ENCODE results near the gene SLC16A5.
"Not testable (repeated sequence)": the region's sequence is repeated elsewhere in the genome, so short reads cannot be mapped to it uniquely, and the experiment has no call there.

Gene SLC16A5

GRCh38 chr17:75064460-75064859 is 23.3 kb upstream of the SLC16A5 start:
- DNase-seq (ENCODE audit: low read depth in 2 of 2) = no peak

GRCh38 chr17:75064867-75065561 is 22.7 kb upstream of the SLC16A5 start:
- no peak for DNase-seq (ENCODE audit: low read depth in 2 of 2)

DNA sequence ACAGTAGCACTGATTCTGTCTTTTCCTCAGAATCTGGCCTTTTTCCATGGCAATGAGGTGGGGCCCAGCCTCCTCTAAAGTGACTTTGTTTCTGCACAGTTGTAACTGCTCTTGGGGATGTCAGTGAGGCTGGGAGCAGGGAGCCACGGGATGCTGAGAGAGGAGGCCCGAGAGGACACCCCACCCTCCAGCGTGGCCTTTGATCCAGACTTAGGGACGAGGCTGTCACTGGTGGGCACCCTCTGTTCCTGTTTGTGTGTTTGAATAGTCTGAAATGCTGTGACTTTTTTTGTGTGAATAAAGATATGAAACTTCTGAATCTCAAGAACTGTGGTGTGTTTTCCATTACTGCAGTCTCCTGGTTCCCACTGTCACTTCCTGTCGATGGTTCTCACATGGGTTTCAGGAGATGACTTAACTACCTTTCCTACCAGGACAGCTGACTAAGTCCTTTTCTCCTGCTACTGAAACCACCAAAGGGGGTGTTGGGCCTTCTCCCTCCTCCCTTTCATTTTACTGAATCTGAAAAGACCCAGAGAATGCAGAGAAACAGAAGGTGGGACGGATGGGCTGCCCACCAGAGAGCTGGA is 22.1 kb upstream of the SLC16A5 start:
- no peak for DNase-seq (ENCODE audit: low read depth in 2 of 2)

DNA sequence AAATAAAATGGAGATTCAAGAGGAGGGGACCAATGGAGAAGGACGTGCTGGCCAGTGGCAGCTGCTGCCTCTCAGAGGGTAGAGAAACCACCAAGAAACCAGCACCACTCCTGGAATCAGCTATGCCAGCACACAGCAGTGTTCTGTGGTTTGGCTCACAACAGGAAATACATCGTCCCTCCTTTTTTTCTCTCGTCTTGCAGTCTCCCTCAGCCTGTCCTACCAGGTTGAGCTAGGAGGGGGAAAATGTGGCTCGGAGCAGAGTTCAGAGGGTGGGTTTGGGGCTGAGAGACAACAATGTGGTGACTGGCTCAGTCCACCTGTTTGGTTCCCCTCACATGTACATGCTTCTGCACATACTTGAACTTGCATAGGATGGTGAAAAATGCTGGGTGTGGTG is 19.9 kb upstream of the SLC16A5 start:
- no peak for DNase-seq (ENCODE audit: low read depth in 2 of 2)

GRCh38 chr17:75068750-75069149 is 19.0 kb upstream of the SLC16A5 start:
- no peak for DNase-seq (ENCODE audit: low read depth in 2 of 2)

DNA sequence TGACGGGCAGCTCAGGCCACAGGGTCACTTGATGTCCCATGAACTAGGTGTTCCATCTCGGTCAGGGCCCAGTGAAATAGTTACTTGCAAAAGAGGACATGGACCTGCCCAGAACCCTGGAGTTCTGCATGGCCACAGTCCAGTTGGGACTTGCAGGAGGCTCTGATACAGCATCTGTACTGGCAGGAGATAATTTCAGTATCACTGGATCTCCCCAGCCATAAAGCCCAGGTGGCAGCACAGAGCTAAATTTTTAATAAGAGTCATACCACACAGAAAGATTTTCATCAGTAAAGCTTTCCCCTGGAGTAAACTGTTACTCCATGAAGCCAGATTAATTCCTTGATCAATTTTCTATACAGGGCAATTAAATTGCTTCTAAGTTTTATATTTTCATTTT is 18.0 kb upstream of the SLC16A5 start:
- no peak for DNase-seq (ENCODE audit: low read depth in 2 of 2)

- not testable (repeated sequence) for DNase-seq (ENCODE audit: low read depth in 2 of 2)
Measured at GRCh38 chr17:75071478-75072271, 16.1 kb upstream of the SLC16A5 start.

GRCh38 chr17:75072909-75073308 is 14.8 kb upstream of the SLC16A5 start:
- DNase-seq (ENCODE audit: low read depth in 2 of 2) = not testable (repeated sequence)

DNA sequence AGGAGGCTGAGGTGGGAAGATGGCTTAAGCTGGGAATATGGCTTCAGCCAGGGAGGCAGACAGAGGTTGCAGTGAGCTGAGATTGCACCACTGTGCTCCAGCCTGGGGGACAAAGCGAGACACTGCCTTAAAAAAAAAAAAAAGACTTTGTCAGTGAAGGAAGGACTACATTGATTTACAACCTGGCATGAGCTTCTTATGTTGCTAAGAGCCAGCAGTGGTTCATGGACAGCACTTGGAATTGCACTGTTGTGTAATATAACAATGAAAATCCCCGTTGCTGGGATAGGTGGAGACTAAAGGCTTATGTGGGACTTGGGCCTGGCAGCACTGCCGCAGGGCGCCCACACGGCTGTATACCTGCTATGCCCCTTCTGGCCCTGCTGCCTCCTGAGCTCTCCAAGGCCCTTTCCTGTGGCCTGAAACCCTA is 14.1 kb upstream of the SLC16A5 start:
- DNase-seq (ENCODE audit: low read depth in 2 of 2) = no peak

DNA sequence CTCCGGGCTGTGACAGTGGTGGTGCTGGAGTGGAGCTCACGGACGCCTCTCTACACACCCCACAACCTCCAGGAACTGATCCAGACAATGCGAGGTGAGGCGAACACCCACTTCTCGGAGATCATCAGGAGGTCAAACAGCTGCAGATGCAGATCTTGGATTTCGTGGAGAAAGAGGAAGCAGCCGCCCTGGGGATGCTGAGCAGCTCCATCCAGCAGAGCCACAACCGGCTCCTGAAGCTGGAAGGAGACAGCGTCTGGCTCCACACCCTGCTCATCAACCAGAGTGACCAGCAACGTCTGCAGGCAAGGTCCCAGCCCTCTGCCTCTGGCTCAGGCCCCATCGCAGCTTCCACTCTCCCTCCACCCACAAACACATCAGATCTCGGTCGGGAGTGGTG is 13.2 kb upstream of the SLC16A5 start:
- no peak for DNase-seq (ENCODE audit: low read depth in 2 of 2)

- DNase-seq (ENCODE audit: low read depth in 2 of 2) = no peak
Measured at GRCh38 chr17:75075597-75076336, 12.0 kb upstream of the SLC16A5 start.

- no peak for DNase-seq (ENCODE audit: low read depth in 2 of 2)
Measured at GRCh38 chr17:75077072-75077495, 10.7 kb upstream of the SLC16A5 start.

GRCh38 chr17:75077496-75078283 is 10.1 kb upstream of the SLC16A5 start:
- no peak for DNase-seq (ENCODE audit: low read depth in 2 of 2)

GRCh38 chr17:75078284-75079022 is 9.3 kb upstream of the SLC16A5 start:
- no peak for DNase-seq (ENCODE audit: low read depth in 2 of 2)

GRCh38 chr17:75079023-75079373 is 8.8 kb upstream of the SLC16A5 start:
- no peak for DNase-seq (ENCODE audit: low read depth in 2 of 2)

- no peak for DNase-seq (ENCODE audit: low read depth in 2 of 2)
Measured at GRCh38 chr17:75081611-75082540, 5.9 kb upstream of the SLC16A5 start.

DNA sequence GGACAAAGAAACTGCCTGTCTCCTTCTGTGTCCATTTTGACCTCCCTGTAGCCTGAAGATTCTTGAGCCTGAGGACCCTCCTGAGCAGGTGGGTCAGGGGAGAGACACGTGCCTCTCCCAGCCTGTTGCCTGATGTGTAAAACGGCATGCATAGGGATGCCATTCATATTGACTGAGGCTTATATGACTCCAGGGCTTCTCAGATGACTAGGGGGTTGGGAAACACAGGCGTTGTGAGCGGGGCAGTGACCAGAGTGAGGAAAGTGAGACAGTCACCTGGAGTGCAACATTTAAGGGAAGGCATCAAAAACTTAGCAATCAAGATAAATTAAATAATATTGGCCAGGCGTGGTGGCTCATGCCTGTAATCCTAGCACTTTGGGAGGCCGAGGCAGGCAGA is 5.1 kb upstream of the SLC16A5 start:
- DNase-seq (ENCODE audit: low read depth in 2 of 2) = no peak

DNA sequence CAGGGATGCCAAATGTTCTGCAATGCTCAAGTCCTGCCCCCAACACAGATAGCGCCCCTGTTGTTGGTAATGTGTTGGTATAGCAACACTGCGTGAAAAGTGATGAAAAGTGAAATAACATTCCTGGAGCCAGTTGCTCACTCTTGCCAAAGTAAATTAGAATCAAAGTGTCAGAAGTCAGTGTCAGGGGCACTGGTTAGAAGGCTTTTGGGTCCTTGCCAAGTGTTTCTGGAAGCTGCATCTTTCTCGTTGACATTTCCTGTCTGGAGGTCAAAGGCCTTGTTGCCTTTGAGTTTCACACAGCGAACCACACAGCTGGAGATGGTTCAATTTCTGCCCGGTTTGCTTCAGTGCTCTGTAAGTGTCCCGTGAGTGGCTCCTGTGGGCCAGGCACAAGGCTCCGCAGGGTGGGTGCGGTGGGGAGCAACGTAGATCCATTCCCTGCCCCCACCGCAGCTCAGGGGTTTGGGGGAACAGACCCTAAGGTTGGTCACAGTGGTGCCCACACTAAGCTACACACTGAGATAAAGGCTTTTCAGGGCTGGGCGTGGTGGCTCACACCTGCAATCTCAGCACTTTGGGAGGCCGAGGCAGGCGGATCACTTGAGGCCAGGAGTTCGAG is 3.6 kb upstream of the SLC16A5 start:
- DNase-seq (ENCODE audit: low read depth in 2 of 2) = no peak

- no peak for DNase-seq (ENCODE audit: low read depth in 2 of 2)
Measured at GRCh38 chr17:75086496-75087181, 1.1 kb upstream of the SLC16A5 start.

All from activated CD8-positive, alpha-beta memory T cell treated with anti-CD3 and anti-CD28 coated beads for 4 hours (primary cell).